ENCODE measurements around the gene CCDC13.

CCDC13 gene

GRCh38 chr3:42743204-42743995, 29.7 kb downstream of the CCDC13 start:
- no peak for DNase-seq (ENCODE audit: low read depth)
- no peak overlapping the region for H3K4me3 ChIP-seq (ENCODE audit: control insufficient read depth, low read depth, low read length)
- no peak for TF ChIP-seq CTCF (IDR thresholded peaks at IDR 0.05; ENCODE audit: control insufficient read depth, insufficient read depth, low read depth, low read length, missing control alignments)

GRCh38 chr3:42742688-42743087, 30.4 kb downstream of the CCDC13 start:
- no peak for DNase-seq (ENCODE audit: low read depth)
- no peak overlapping the region for H3K4me3 ChIP-seq (ENCODE audit: control insufficient read depth, low read depth, low read length)
- no peak for TF ChIP-seq CTCF (IDR thresholded peaks at IDR 0.05; ENCODE audit: control insufficient read depth, insufficient read depth, low read depth, low read length, missing control alignments)

GRCh38 chr3:42742259-42742658, 30.8 kb downstream of the CCDC13 start:
- no peak overlapping the region for H3K4me3 ChIP-seq (ENCODE audit: control insufficient read depth, low read depth, low read length)
- TF ChIP-seq CTCF (IDR thresholded peaks at IDR 0.05; ENCODE audit: control insufficient read depth, insufficient read depth, low read depth, low read length, missing control alignments) = no peak
- DNase-seq (ENCODE audit: low read depth) = no peak

- no peak for DNase-seq (ENCODE audit: low read depth)
- TF ChIP-seq CTCF (IDR thresholded peaks at IDR 0.05; ENCODE audit: control insufficient read depth, insufficient read depth, low read depth, low read length, missing control alignments) = no peak
- H3K4me3 ChIP-seq (ENCODE audit: control insufficient read depth, low read depth, low read length) = no peak overlapping the region
These were observed 31.3 kb downstream of the CCDC13 start for GRCh38 chr3:42741796-42742195.

GRCh38 chr3:42739401-42740158, 33.5 kb downstream of the CCDC13 start:
- no peak for DNase-seq (ENCODE audit: low read depth)
- H3K4me3 ChIP-seq (ENCODE audit: control insufficient read depth, low read depth, low read length) = no peak overlapping the region
- no peak for TF ChIP-seq CTCF (IDR thresholded peaks at IDR 0.05; ENCODE audit: control insufficient read depth, insufficient read depth, low read depth, low read length, missing control alignments)

GRCh38 chr3:42736531-42736930, 36.5 kb downstream of the CCDC13 start:
- no peak for DNase-seq (ENCODE audit: low read depth)
- no peak for TF ChIP-seq CTCF (IDR thresholded peaks at IDR 0.05; ENCODE audit: control insufficient read depth, insufficient read depth, low read depth, low read length, missing control alignments)

More at GRCh38 chr3:42736531-42736930, 36.5 kb downstream of the CCDC13 start:
- H3K4me3 ChIP-seq (ENCODE audit: control insufficient read depth, low read depth, low read length) = no peak overlapping the region
